ENCODE measurements around the gene ELP5. TPM values are rescaled to one million over a fixed set of nuclear protein-coding genes. Genes with fewer than 3 reads are reported as not detected.

Gene ELP5
- total and polyA plus RNA-seq, 2 donors (not counting 1 experiment from before 2014, with no cell fraction given), result 22.6 to 33.2 TPM

- H2AFZ ChIP-seq (ENCODE audit: low read length), result no peak overlapping the region
- peak overlapping the region; percentile 95 for H3K27ac ChIP-seq (ENCODE audit: insufficient read depth, low read length)
- TF ChIP-seq CTCF (conservative IDR thresholded peaks at IDR 0.05 in 1 of 2, IDR thresholded peaks at IDR 0.05 in 1 of 2; ENCODE audit: low read depth in 1 of 2, low read length in 2 of 2) (no peak), EZH2 (IDR thresholded peaks at IDR 0.05; ENCODE audit: low read length, missing control alignments) (no peak)
- no peaks in the 10 kb centered on the region for H3K27me3 ChIP-seq (ENCODE audit: control insufficient read depth, insufficient read depth, low read length)
- peak overlapping the region; percentile 91 for H3K9ac ChIP-seq (ENCODE audit: insufficient read depth, low read length)
- H3K79me2 ChIP-seq (ENCODE audit: control insufficient read depth, insufficient read depth, low read length), result peaks cover 49% of the 10 kb centered on the region
- H3K9me3 ChIP-seq (ENCODE audit: control insufficient read depth, insufficient read depth, low read depth, low read length), result no peaks in the 10 kb centered on the region
- H3K4me3 ChIP-seq (replicated peaks in 1 of 4; ENCODE audit: control extremely low read depth in 1 of 4, insufficient read depth in 1 of 4, low read depth in 3 of 4, low read length in 4 of 4), result peak overlapping the region; percentile 73 to 98 (median 93)
- no peaks in the 10 kb centered on the region for H4K20me1 ChIP-seq (ENCODE audit: control insufficient read depth, extremely low read depth, insufficient read depth, low read length)
- DNase-seq (ENCODE audit: low read depth in 2 of 2), result peak; percentile 80 to 83
- H3K4me1 ChIP-seq (ENCODE audit: control insufficient read depth, extremely low read depth, insufficient read depth, low read length), result peaks cover 5% of the 10 kb centered on the region
- H3K4me2 ChIP-seq (ENCODE audit: extremely low read depth, insufficient read depth, low read length), result peak overlapping the region; percentile 74
- H3K36me3 ChIP-seq (ENCODE audit: control insufficient read depth, insufficient read depth, low read length), result peaks cover 26% of the 10 kb centered on the region
These were observed 56.8 kb downstream of the ELP5 start for GRCh38 chr17:7308625-7309433.

Other genes starting within 250 kb of the ELP5 start
Only the 30 nearest of the 35 such genes appear.
- gene SLC16A13, start 216.2 kb upstream of the ELP5 start, total RNA-seq, result 0.26 and 1.3 TPM in 2 replicates
- 1.4 and 1.6 TPM in 2 replicates for gene SLC16A13, start 216.2 kb upstream of the ELP5 start, polyA plus RNA-seq
- under 0.01 and 0.17 TPM in 2 replicates for gene SLC16A11, start 208.1 kb upstream of the ELP5 start, total RNA-seq
- not detected in 2 replicates for gene SLC16A11, start 208.1 kb upstream of the ELP5 start, polyA plus RNA-seq
- not detected in 2 replicates for gene CLEC10A, start 172.0 kb upstream of the ELP5 start, total RNA-seq
- gene CLEC10A, start 172.0 kb upstream of the ELP5 start, polyA plus RNA-seq, result not detected in 2 replicates
- gene ASGR2, start 137.4 kb upstream of the ELP5 start, total RNA-seq, result not detected in 2 replicates
- not detected in 2 replicates for gene ASGR2, start 137.4 kb upstream of the ELP5 start, polyA plus RNA-seq
- 0.66 and 0.77 TPM in 2 replicates for gene ASGR1, start 72.8 kb upstream of the ELP5 start, total RNA-seq
- gene ASGR1, start 72.8 kb upstream of the ELP5 start, polyA plus RNA-seq, result 0.14 and 0.19 TPM in 2 replicates
- 12.6 and 22.0 TPM in 2 replicates for gene DLG4, start 32.4 kb upstream of the ELP5 start, total RNA-seq
- 11.3 and 14.2 TPM in 2 replicates for gene DLG4, start 32.4 kb upstream of the ELP5 start, polyA plus RNA-seq
- gene ACADVL, start 32.3 kb upstream of the ELP5 start, total RNA-seq, result 185 and 313 TPM in 2 replicates
- gene ACADVL, start 32.3 kb upstream of the ELP5 start, polyA plus RNA-seq, result 129 and 143 TPM in 2 replicates
- 91.8 and 95.8 TPM in 2 replicates for gene DVL2, start 17.7 kb upstream of the ELP5 start, total RNA-seq
- 8.1 and 8.6 TPM in 2 replicates for gene DVL2, start 17.7 kb upstream of the ELP5 start, polyA plus RNA-seq
- 41.6 and 45.4 TPM in 2 replicates for gene PHF23, start 12.8 kb upstream of the ELP5 start, total RNA-seq
- 46.6 and 48.7 TPM in 2 replicates for gene PHF23, start 12.8 kb upstream of the ELP5 start, polyA plus RNA-seq
- 173 and 224 TPM in 2 replicates for gene GABARAP, start 9.8 kb upstream of the ELP5 start, total RNA-seq
- gene GABARAP, start 9.8 kb upstream of the ELP5 start, polyA plus RNA-seq, result 978 and 1,154 TPM in 2 replicates
- 23.1 and 40.5 TPM in 2 replicates for gene CTDNEP1, start 481 bp upstream of the ELP5 start, total RNA-seq
- 134 and 149 TPM in 2 replicates for gene CTDNEP1, start 481 bp upstream of the ELP5 start, polyA plus RNA-seq
- gene CLDN7, start 10.3 kb downstream of the ELP5 start, total RNA-seq, result 2.6 and 17.2 TPM in 2 replicates
- gene CLDN7, start 10.3 kb downstream of the ELP5 start, polyA plus RNA-seq, result 1.0 and 2.3 TPM in 2 replicates
- gene SLC2A4, start 29.5 kb downstream of the ELP5 start, total RNA-seq, result under 0.01 TPM in 2 replicates
- 0.09 and 0.19 TPM in 2 replicates for gene SLC2A4, start 29.5 kb downstream of the ELP5 start, polyA plus RNA-seq
- under 0.01 TPM in 1 of 2 replicates, not detected in the other for gene YBX2, start 42.4 kb downstream of the ELP5 start, total RNA-seq
- not detected in 2 replicates for gene YBX2, start 42.4 kb downstream of the ELP5 start, polyA plus RNA-seq
- 275 and 347 TPM in 2 replicates for gene EIF5A, start 55.4 kb downstream of the ELP5 start, total RNA-seq
- gene EIF5A, start 55.4 kb downstream of the ELP5 start, polyA plus RNA-seq, result 752 and 1,278 TPM in 2 replicates
- 30.6 and 38.5 TPM in 2 replicates for gene GPS2, start 63.1 kb downstream of the ELP5 start, total RNA-seq
- gene GPS2, start 63.1 kb downstream of the ELP5 start, polyA plus RNA-seq, result 55.3 and 65.6 TPM in 2 replicates
- 18.2 and 20.1 TPM in 2 replicates for gene NEURL4, start 77.1 kb downstream of the ELP5 start, total RNA-seq
- gene NEURL4, start 77.1 kb downstream of the ELP5 start, polyA plus RNA-seq, result 6.0 and 8.3 TPM in 2 replicates
- gene ACAP1, start 84.3 kb downstream of the ELP5 start, total RNA-seq, result 2.1 and 3.9 TPM in 2 replicates
- gene ACAP1, start 84.3 kb downstream of the ELP5 start, polyA plus RNA-seq, result 0.06 and 0.40 TPM in 2 replicates
- gene KCTD11, start 99.9 kb downstream of the ELP5 start, total RNA-seq, result 8.8 and 9.0 TPM in 2 replicates
- 8.4 and 11.9 TPM in 2 replicates for gene KCTD11, start 99.9 kb downstream of the ELP5 start, polyA plus RNA-seq
- gene TMEM95, start 102.9 kb downstream of the ELP5 start, total RNA-seq, result not detected in 2 replicates
- not detected in 2 replicates for gene TMEM95, start 102.9 kb downstream of the ELP5 start, polyA plus RNA-seq
- gene TNK1, start 128.9 kb downstream of the ELP5 start, total RNA-seq, result 0.66 and 1.0 TPM in 2 replicates
- gene TNK1, start 128.9 kb downstream of the ELP5 start, polyA plus RNA-seq, result 0.15 and 0.20 TPM in 2 replicates
- 18.7 and 25.4 TPM in 2 replicates for gene PLSCR3, start 142.3 kb downstream of the ELP5 start, total RNA-seq
- 39.1 and 42.1 TPM in 2 replicates for gene PLSCR3, start 142.3 kb downstream of the ELP5 start, polyA plus RNA-seq
- gene TMEM256, start 151.9 kb downstream of the ELP5 start, total RNA-seq, result 206 and 212 TPM in 2 replicates
- 59.1 and 78.7 TPM in 2 replicates for gene TMEM256, start 151.9 kb downstream of the ELP5 start, polyA plus RNA-seq
- 5.1 and 12.1 TPM in 2 replicates for gene NLGN2, start 155.6 kb downstream of the ELP5 start, total RNA-seq
- gene NLGN2, start 155.6 kb downstream of the ELP5 start, polyA plus RNA-seq, result 7.3 and 10.0 TPM in 2 replicates
- gene SPEM1, start 168.1 kb downstream of the ELP5 start, total RNA-seq, result not detected in 2 replicates
- not detected in 2 replicates for gene SPEM1, start 168.1 kb downstream of the ELP5 start, polyA plus RNA-seq
- gene SPEM2, start 173.4 kb downstream of the ELP5 start, total RNA-seq, result not detected in 2 replicates
- not detected in 2 replicates for gene SPEM2, start 173.4 kb downstream of the ELP5 start, polyA plus RNA-seq
- not detected in 2 replicates for gene SPEM3, start 176.6 kb downstream of the ELP5 start, total RNA-seq
- not detected in 2 replicates for gene SPEM3, start 176.6 kb downstream of the ELP5 start, polyA plus RNA-seq
- gene TMEM102, start 183.2 kb downstream of the ELP5 start, total RNA-seq, result 1.5 and 1.8 TPM in 2 replicates
- gene TMEM102, start 183.2 kb downstream of the ELP5 start, polyA plus RNA-seq, result 0.52 and 0.58 TPM in 2 replicates
- 0.33 and 1.3 TPM in 2 replicates for gene FGF11, start 187.3 kb downstream of the ELP5 start, total RNA-seq
- 0.43 and 0.87 TPM in 2 replicates for gene FGF11, start 187.3 kb downstream of the ELP5 start, polyA plus RNA-seq
- 5.6 and 12.2 TPM in 2 replicates for gene CHRNB1, start 192.8 kb downstream of the ELP5 start, total RNA-seq
- gene CHRNB1, start 192.8 kb downstream of the ELP5 start, polyA plus RNA-seq, result 6.3 and 9.2 TPM in 2 replicates

Data from fibroblast of lung (primary cell).